Measurements from ENCODE around the gene SCAI. TPM values are rescaled to one million over a fixed set of nuclear protein-coding genes. Genes with fewer than 3 reads are reported as not detected.

Gene SCAI
- total and polyA plus RNA-seq, 9 of the 15 experiments (the other 6 are each of a cell fraction or from before 2014, with no cell fraction given) = 0.70 to 12.4 (median 4.2) TPM

DNA sequence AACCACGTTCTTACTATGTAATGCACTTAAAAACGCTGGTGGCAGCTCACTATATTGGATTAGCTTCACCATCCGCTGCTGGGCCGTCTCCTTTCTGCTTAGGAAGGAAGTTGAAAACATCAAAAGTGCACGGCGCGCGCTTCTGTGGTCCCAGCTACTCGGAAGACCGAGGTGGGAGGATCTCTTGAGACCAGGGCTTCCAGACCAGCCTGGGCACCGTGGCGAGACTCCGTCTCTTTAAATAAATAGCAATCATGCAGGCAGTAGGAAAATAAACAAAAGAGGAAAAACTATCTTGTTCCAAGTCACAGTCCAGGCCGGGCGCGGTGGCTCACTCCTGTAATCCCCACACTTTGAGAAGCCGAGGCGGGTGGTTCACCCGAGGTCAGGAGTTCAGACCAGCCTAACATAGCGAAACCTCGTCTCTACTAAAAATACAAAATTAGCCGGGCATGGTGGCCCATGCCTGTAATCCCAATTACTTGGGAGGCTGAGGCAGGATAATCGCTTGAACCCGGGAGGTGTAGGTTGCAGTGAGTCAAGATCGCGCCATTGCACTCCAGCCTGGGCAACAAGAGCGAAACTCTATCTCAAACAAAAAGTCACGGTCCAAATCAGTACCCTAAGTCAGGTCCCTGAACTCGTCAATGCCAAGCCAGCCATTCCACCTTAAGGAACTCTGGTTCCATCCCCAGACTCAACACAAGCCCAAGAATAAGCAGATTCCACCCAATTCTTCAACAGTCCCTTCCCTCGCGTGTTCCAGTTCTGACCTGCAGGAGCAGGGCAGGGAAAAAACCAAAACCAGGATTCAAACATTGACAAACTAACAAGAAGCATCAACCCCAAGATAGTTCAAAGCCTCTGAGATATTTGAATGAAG, 201.4 kb downstream of the SCAI start (continued):
- TF ChIP-seq CHAMP1 (IDR thresholded peaks at IDR 0.05) (no peak), CBX5 (IDR thresholded peaks at IDR 0.05; ENCODE audit: borderline replicate concordance, low read depth) (no peak), ETV6 (IDR thresholded peaks at IDR 0.05; ENCODE audit: borderline replicate concordance in 1 of 2, low read depth in 2 of 2, low read length in 1 of 2) (no peak), ETV6 (CRISPR knock-in tag; IDR thresholded peaks at IDR 0.05; ENCODE audit: borderline replicate concordance) (no peak), EGR1 (conservative IDR thresholded peaks at IDR 0.05) (no peak), CHD2 (IDR thresholded peaks at IDR 0.05; ENCODE audit: low read depth, low read length) (no peak), CBFB (CRISPR knock-in tag; IDR thresholded peaks at IDR 0.05) (no peak), HDGF (IDR thresholded peaks at IDR 0.05) (peak; percentile 68; the same call in 1 of the 2 replicates), CREB1 (IDR thresholded peaks at IDR 0.05) (no peak), CREB1 (CRISPR knock-in tag; IDR thresholded peaks at IDR 0.05) (no peak), CTBP1 (IDR thresholded peaks at IDR 0.05; ENCODE audit: borderline replicate concordance) (no peak), KLF13 (tag; IDR thresholded peaks at IDR 0.05; ENCODE audit: borderline replicate concordance, low read depth) (no peak), HLTF (IDR thresholded peaks at IDR 0.05) (no peak), NFYB (IDR thresholded peaks at IDR 0.05; ENCODE audit: extremely low read depth, insufficient read length) (no peak), HNRNPUL1 (IDR thresholded peaks at IDR 0.05; ENCODE audit: low read length) (no peak)
- TF ChIP-seq, protein P1, sequence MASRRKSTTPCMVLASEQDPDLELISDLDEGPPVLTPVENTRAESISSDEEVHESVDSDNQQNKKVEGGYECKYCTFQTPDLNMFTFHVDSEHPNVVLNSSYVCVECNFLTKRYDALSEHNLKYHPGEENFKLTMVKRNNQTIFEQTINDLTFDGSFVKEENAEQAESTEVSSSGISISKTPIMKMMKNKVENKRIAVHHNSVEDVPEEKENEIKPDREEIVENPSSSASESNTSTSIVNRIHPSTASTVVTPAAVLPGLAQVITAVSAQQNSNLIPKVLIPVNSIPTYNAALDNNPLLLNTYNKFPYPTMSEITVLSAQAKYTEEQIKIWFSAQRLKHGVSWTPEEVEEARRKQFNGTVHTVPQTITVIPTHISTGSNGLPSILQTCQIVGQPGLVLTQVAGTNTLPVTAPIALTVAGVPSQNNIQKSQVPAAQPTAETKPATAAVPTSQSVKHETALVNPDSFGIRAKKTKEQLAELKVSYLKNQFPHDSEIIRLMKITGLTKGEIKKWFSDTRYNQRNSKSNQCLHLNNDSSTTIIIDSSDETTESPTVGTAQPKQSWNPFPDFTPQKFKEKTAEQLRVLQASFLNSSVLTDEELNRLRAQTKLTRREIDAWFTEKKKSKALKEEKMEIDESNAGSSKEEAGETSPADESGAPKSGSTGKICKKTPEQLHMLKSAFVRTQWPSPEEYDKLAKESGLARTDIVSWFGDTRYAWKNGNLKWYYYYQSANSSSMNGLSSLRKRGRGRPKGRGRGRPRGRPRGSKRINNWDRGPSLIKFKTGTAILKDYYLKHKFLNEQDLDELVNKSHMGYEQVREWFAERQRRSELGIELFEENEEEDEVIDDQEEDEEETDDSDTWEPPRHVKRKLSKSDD (conservative IDR thresholded peaks at IDR 0.05; ENCODE audit: low read length) = no peak

All from K562 (cell line).